Measurements from ENCODE around the gene PTGDR.

DNA sequence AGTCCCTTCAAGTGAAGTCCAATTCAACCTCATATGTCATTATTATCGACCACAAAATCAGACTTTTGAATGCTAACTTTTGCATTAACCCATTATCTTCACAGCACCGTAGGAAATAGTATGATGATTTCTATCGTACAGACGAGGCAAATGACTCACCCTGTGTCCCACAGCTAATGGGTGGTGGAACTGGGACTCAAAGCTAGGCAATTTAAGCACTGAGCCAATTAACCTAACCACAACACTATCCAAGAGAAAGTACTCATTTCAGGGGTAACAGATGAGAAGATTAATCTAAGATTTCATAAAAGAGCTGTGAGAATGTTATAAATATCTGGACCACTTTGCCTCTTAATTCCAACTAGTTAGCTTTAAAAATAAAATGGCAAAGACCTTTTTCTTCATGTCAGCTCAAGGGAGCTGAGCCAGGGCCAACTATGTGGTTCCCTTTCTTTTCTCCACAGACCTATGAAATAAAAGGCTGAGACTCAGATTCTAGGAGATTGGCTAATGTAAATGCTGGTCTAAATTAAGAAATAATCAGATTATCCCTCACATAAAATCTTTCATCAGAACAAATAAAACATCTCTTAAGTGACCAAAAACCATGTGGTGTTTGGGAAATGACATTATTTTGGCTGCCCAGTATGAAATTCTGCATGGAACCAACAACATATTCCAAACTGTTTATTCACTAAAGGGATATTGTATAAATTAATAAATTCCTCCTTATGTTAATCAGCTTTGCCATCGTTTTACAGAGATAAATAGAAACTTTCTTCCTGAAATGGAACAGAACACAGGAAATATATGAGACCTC lies 51.5 kb downstream of the PTGDR start:
- TF ChIP-seq CTCF (IDR thresholded peaks at IDR 0.05) (no peak), YY1 (IDR thresholded peaks at IDR 0.05; ENCODE audit: low read depth) (no peak), MXI1 (IDR thresholded peaks at IDR 0.05; ENCODE audit: low read depth, low read length) (peak; percentile 53; the same call in 1 of the 2 replicates), EP300 (IDR thresholded peaks at IDR 0.05; ENCODE audit: borderline replicate concordance in 1 of 2, low read depth in 1 of 2, low read length in 1 of 2) (peak in 1 of 2 experiments; percentile 47; a peak in 1 of 4 replicates), TAF1 (IDR thresholded peaks at IDR 0.05; ENCODE audit: borderline replicate concordance, low read depth, low read length) (no peak), CHD2 (IDR thresholded peaks at IDR 0.05; ENCODE audit: low read length, partially characterized antibody) (no peak), SIN3A (IDR thresholded peaks at IDR 0.05; ENCODE audit: borderline replicate concordance, low read depth, low read length) (no peak), POLR2AphosphoS5 (IDR thresholded peaks at IDR 0.05; ENCODE audit: low read depth, low read length) (no peak), USF1 (IDR thresholded peaks at IDR 0.05; ENCODE audit: borderline replicate concordance, low read depth) (no peak), SMC3 (IDR thresholded peaks at IDR 0.05; ENCODE audit: low read depth, low read length) (no peak)
- TF ChIP-seq, protein P1, sequence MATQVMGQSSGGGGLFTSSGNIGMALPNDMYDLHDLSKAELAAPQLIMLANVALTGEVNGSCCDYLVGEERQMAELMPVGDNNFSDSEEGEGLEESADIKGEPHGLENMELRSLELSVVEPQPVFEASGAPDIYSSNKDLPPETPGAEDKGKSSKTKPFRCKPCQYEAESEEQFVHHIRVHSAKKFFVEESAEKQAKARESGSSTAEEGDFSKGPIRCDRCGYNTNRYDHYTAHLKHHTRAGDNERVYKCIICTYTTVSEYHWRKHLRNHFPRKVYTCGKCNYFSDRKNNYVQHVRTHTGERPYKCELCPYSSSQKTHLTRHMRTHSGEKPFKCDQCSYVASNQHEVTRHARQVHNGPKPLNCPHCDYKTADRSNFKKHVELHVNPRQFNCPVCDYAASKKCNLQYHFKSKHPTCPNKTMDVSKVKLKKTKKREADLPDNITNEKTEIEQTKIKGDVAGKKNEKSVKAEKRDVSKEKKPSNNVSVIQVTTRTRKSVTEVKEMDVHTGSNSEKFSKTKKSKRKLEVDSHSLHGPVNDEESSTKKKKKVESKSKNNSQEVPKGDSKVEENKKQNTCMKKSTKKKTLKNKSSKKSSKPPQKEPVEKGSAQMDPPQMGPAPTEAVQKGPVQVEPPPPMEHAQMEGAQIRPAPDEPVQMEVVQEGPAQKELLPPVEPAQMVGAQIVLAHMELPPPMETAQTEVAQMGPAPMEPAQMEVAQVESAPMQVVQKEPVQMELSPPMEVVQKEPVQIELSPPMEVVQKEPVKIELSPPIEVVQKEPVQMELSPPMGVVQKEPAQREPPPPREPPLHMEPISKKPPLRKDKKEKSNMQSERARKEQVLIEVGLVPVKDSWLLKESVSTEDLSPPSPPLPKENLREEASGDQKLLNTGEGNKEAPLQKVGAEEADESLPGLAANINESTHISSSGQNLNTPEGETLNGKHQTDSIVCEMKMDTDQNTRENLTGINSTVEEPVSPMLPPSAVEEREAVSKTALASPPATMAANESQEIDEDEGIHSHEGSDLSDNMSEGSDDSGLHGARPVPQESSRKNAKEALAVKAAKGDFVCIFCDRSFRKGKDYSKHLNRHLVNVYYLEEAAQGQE (IDR thresholded peaks at IDR 0.05; ENCODE audit: low read depth, low read length), result no peak

Data from SK-N-SH (cell line).